Neural crest cell (in vitro differentiated cells): Measurements from ENCODE around the gene OLIG2. TPM values are rescaled to one million over a fixed set of nuclear protein-coding genes. Genes with fewer than 3 reads are reported as not detected.
A peak's percentile ranks its signal among the peaks of the same experiment; 100 is the strongest.

ENCODE experiments used
- DNase-seq: peaks from one replicate; pipeline ENCODE4 v3.0.0; 2021; ENCODE audit warnings: low read depth, mixed read lengths, low spot score
- H3K27ac Mint-ChIP-seq: one replicate; pipeline ENCODE4 v1.8.0; 2021; ENCODE audit warnings: mild to moderate bottlenecking, mixed read lengths; ENCODE audit not compliant: unreplicated experiment
- H3K27me3 Mint-ChIP-seq: 2 replicates; pipeline ENCODE4 v1.8.0; 2021; ENCODE audit warnings: low read depth, mild to moderate bottlenecking, mixed read lengths
- H3K36me3 Mint-ChIP-seq: 2 replicates; pipeline ENCODE4 v1.8.0; 2021; ENCODE audit warnings: low read depth, mild to moderate bottlenecking, mixed read lengths
- H3K4me1 Mint-ChIP-seq: 2 replicates; pipeline ENCODE4 v1.8.0; 2021; ENCODE audit warnings: mixed read lengths
- H3K4me3 Mint-ChIP-seq: one replicate; pipeline ENCODE4 v1.8.0; 2021; ENCODE audit warnings: mild to moderate bottlenecking, mixed read lengths
- H3K9me3 Mint-ChIP-seq: 2 replicates; pipeline ENCODE4 v1.8.0; 2021; ENCODE audit warnings: mixed read lengths
- total RNA-seq: library from RNA; stranded (reverse); gene quantifications from 2 replicates; pipeline ENCODE4 v1.2.1, GENCODE V29; 2021
- TF ChIP-seq, protein P1 (sequence below): fragments of 200-600 bp; sonication (generic); conservative IDR thresholded peaks from 2 replicates; pipeline ENCODE4 v1.5.0; 2021; ENCODE audit warnings: antibody characterized with exemption, mild to moderate bottlenecking

The OLIG2 gene
- total RNA-seq, 1 donor from 2014 or later, result 5.4 TPM

- peaks cover 5% of the 10 kb centered on the region for H3K36me3 Mint-ChIP-seq
- DNase-seq, result no peak
- H3K27me3 Mint-ChIP-seq, result peaks cover 96% of the 10 kb centered on the region
- no peak overlapping the region for H3K27ac Mint-ChIP-seq
- TF ChIP-seq, protein P1, sequence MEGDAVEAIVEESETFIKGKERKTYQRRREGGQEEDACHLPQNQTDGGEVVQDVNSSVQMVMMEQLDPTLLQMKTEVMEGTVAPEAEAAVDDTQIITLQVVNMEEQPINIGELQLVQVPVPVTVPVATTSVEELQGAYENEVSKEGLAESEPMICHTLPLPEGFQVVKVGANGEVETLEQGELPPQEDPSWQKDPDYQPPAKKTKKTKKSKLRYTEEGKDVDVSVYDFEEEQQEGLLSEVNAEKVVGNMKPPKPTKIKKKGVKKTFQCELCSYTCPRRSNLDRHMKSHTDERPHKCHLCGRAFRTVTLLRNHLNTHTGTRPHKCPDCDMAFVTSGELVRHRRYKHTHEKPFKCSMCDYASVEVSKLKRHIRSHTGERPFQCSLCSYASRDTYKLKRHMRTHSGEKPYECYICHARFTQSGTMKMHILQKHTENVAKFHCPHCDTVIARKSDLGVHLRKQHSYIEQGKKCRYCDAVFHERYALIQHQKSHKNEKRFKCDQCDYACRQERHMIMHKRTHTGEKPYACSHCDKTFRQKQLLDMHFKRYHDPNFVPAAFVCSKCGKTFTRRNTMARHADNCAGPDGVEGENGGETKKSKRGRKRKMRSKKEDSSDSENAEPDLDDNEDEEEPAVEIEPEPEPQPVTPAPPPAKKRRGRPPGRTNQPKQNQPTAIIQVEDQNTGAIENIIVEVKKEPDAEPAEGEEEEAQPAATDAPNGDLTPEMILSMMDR, result no peak
- H3K9me3 Mint-ChIP-seq, result no peaks in the 10 kb centered on the region
- peaks cover 37% of the 10 kb centered on the region for H3K4me1 Mint-ChIP-seq
- H3K4me3 Mint-ChIP-seq, result peak overlapping the region; percentile 56
Observed at GRCh38 chr21:33020558-33021100, 5.1 kb upstream of the OLIG2 start.

GRCh38 chr21:33021150-33021549 is 4.6 kb upstream of the OLIG2 start:
- TF ChIP-seq, protein P1, result no peak
- Mint-ChIP-seq H3K4me3 (no peak overlapping the region), H3K27ac (no peak overlapping the region), H3K27me3 (peaks cover 96% of the 10 kb centered on the region), H3K36me3 (peaks cover 5% of the 10 kb centered on the region), H3K4me1 (peaks cover 42% of the 10 kb centered on the region), H3K9me3 (no peaks in the 10 kb centered on the region)
- no peak for DNase-seq

DNA sequence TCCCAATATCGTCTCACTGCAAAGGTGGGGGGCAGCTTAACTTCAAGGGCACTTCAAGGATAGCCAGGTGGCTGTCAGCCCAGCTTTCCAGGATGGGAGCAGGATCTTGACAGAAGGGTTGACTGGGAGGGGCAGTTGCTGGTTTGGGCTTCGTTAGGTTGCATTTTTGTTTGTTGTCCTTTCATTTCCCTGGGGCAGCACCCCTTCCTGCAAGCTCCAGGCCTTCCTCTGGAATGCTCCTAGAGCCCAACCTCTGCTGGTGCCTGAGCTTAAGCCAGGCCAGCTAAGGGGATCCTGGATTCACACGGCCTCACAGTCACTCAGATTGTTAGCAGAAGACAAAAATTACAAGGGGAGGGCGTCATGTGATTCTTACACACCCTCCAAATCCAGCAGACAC is 4.1 kb upstream of the OLIG2 start:
- H3K27ac Mint-ChIP-seq, result no peak overlapping the region
- H3K4me1 Mint-ChIP-seq, result peaks cover 47% of the 10 kb centered on the region
- H3K4me3 Mint-ChIP-seq, result peak overlapping the region; percentile 76
- DNase-seq, result no peak
- H3K27me3 Mint-ChIP-seq, result peaks cover 96% of the 10 kb centered on the region
- no peaks in the 10 kb centered on the region for H3K9me3 Mint-ChIP-seq
- TF ChIP-seq, protein P1, result no peak
- peaks cover 5% of the 10 kb centered on the region for H3K36me3 Mint-ChIP-seq

DNA sequence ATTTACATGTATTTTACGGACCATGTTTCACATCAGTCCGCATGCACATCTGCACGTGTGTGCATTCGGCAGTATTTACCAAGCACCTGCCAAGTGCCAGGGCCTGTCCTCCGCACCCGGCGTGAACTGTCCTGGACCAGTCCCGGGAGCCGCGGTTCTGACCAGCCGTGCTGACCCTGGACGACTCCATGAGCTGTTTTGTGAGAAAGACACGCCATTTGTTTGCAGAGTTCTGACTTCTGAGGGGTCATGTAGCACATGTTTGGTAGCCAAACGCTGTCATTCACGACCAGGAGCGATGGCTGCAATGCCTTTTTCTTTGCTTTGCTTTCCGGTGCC is 3.3 kb upstream of the OLIG2 start:
- Mint-ChIP-seq H3K4me3 (peak overlapping the region; percentile 76), H3K9me3 (no peaks in the 10 kb centered on the region), H3K4me1 (peaks cover 50% of the 10 kb centered on the region), H3K27ac (no peak overlapping the region), H3K27me3 (peaks cover 94% of the 10 kb centered on the region), H3K36me3 (peaks cover 5% of the 10 kb centered on the region)
- DNase-seq, result no peak
- TF ChIP-seq, protein P1, result no peak

- no peak for DNase-seq
- Mint-ChIP-seq H3K4me3 (peak overlapping the region; percentile 76), H3K27ac (no peak overlapping the region), H3K9me3 (no peaks in the 10 kb centered on the region), H3K27me3 (peaks cover 91% of the 10 kb centered on the region), H3K4me1 (peaks cover 50% of the 10 kb centered on the region), H3K36me3 (peaks cover 5% of the 10 kb centered on the region)
- TF ChIP-seq, protein P1, result no peak
Observed at GRCh38 chr21:33022828-33023573, 2.7 kb upstream of the OLIG2 start.
